ENCODE data around the gene FLOT2. TPM values are rescaled to one million over a fixed set of nuclear protein-coding genes. Genes with fewer than 3 reads are reported as not detected.

The FLOT2 gene
- total and polyA plus RNA-seq, 10 of the 15 experiments (the other 5 are each of a cell fraction or from before 2014, with no cell fraction given), result 56.8 to 302 (median 149) TPM

DNA sequence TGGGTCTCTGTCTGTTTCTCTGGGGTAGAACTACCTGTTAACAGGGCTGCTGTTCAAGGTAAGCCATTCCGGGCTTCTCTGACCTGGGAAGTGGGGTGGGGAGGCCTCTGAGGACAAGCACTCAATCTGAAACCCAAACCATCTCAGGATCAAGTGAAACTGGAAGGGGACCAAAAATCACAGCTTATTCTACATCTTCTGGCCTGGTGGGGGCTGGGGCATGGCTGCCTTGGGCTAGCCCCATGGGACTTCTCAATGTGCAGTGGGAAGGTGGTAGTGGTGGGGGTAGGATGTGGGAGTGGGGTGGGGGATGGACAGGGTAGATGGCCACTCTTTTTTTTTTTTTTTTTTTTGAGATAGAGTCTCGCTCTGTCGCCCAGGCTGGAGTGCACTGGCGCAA lies 5.5 kb downstream of the FLOT2 start (continued):
- TF ChIP-seq, protein P1, sequence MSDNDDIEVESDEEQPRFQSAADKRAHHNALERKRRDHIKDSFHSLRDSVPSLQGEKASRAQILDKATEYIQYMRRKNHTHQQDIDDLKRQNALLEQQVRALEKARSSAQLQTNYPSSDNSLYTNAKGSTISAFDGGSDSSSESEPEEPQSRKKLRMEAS (IDR thresholded peaks at IDR 0.05; ENCODE audit: low read depth, low read length), result no peak
- TF ChIP-seq MTA2 (IDR thresholded peaks at IDR 0.05; ENCODE audit: low read depth) (no peak), TCF12 (IDR thresholded peaks at IDR 0.05; ENCODE audit: low read depth, low read length) (0 out of 2 replicates have a peak, but pooled peaks have one; percentile 27), EED (IDR thresholded peaks at IDR 0.05; ENCODE audit: low read depth) (peak; percentile 64), PML (IDR thresholded peaks at IDR 0.05; ENCODE audit: low read length) (no peak), MEF2B (IDR thresholded peaks at IDR 0.05; ENCODE audit: partially characterized antibody, poor library complexity, severe bottlenecking) (peak; percentile 85), EP300 (IDR thresholded peaks at IDR 0.05; ENCODE audit: borderline replicate concordance in 1 of 2, control insufficient read depth in 1 of 2, low read depth in 2 of 2, low read length in 2 of 2) (0 out of 4 replicates have a peak, but pooled peaks have one; percentile 9 to 32), RFX5 (IDR thresholded peaks at IDR 0.05; ENCODE audit: low read depth, low read length) (no peak), ZNF384 (IDR thresholded peaks at IDR 0.05; ENCODE audit: borderline replicate concordance, low read depth, low read length) (peak; percentile 54; the same call in 1 of the 2 replicates), YY1 (IDR thresholded peaks at IDR 0.05; ENCODE audit: low read depth, low read length) (peak; percentile 54; the same call in 1 of the 2 replicates), CHD4 (IDR thresholded peaks at IDR 0.05) (no peak), YBX1 (IDR thresholded peaks at IDR 0.05) (no peak), ZBTB11 (CRISPR knock-in tag; IDR thresholded peaks at IDR 0.05) (no peak), NFYB (IDR thresholded peaks at IDR 0.05; ENCODE audit: insufficient read depth, low read depth, low read length) (no peak), IRF4 (IDR thresholded peaks at IDR 0.05; ENCODE audit: low read depth, low read length) (peak; percentile 18; the same call in 1 of the 2 replicates), BCL11A (IDR thresholded peaks at IDR 0.05; ENCODE audit: low read depth, low read length) (peak; percentile 40; the same call in 1 of the 2 replicates)
- TF ChIP-seq, protein P2, sequence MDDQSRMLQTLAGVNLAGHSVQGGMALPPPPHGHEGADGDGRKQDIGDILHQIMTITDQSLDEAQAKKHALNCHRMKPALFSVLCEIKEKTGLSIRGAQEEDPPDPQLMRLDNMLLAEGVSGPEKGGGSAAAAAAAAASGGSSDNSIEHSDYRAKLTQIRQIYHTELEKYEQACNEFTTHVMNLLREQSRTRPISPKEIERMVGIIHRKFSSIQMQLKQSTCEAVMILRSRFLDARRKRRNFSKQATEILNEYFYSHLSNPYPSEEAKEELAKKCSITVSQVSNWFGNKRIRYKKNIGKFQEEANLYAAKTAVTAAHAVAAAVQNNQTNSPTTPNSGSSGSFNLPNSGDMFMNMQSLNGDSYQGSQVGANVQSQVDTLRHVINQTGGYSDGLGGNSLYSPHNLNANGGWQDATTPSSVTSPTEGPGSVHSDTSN (IDR thresholded peaks at IDR 0.05; ENCODE audit: insufficient replicate concordance, low read depth, low read length), result no peak
- TF ChIP-seq, protein P3, sequence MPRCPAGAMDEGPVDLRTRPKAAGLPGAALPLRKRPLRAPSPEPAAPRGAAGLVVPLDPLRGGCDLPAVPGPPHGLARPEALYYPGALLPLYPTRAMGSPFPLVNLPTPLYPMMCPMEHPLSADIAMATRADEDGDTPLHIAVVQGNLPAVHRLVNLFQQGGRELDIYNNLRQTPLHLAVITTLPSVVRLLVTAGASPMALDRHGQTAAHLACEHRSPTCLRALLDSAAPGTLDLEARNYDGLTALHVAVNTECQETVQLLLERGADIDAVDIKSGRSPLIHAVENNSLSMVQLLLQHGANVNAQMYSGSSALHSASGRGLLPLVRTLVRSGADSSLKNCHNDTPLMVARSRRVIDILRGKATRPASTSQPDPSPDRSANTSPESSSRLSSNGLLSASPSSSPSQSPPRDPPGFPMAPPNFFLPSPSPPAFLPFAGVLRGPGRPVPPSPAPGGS (IDR thresholded peaks at IDR 0.05; ENCODE audit: borderline replicate concordance, insufficient read depth, low read depth, low read length, poor library complexity, severe bottlenecking), result peak; percentile 79
- TF ChIP-seq, protein P4, sequence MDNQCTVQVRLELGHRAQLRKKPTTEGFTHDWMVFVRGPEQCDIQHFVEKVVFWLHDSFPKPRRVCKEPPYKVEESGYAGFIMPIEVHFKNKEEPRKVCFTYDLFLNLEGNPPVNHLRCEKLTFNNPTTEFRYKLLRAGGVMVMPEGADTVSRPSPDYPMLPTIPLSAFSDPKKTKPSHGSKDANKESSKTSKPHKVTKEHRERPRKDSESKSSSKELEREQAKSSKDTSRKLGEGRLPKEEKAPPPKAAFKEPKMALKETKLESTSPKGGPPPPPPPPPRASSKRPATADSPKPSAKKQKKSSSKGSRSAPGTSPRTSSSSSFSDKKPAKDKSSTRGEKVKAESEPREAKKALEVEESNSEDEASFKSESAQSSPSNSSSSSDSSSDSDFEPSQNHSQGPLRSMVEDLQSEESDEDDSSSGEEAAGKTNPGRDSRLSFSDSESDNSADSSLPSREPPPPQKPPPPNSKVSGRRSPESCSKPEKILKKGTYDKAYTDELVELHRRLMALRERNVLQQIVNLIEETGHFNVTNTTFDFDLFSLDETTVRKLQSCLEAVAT (IDR thresholded peaks at IDR 0.05), result no peak

Data from GM12878 (cell line).